NB4 (cell line): Measurements from ENCODE around the gene DYNC1I1.

Experiments used
- MAX ChIP-seq: IDR thresholded peaks from 2 replicates; pipeline ENCODE4 v1.6.1; 2011; ENCODE audit warnings: low read depth, low read length
- POLR2A ChIP-seq: IDR thresholded peaks from 2 replicates; pipeline ENCODE4 v1.6.1; 2011; ENCODE audit warnings: mild to moderate bottlenecking; ENCODE audit not compliant: insufficient read length; ENCODE audit errors: extremely low read depth
- TF ChIP-seq, protein P1 (sequence below): IDR thresholded peaks from one replicate; pipeline ENCODE4 v1.5.1; 2012; ENCODE audit warnings: low read depth, low read length

DNA sequence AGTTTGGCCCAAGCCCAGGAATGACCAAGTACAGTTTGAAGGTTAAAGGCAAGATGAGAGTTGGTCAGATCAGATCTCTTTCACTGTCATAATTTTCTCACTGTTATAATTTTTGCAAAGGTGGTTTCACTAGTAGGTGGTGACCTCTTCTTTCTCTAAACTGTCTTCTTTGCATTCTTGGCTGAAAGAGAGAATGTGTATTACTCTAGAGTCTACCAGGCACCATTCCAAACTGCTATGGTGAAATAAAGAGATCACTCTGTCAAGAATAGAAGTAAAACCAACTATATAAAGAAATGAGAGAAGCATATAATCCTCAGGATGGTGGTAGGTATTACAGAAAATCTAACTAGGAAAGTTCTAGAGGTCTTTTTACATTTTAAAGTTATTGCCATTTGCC, 72.7 kb downstream of the DYNC1I1 start:
- TF ChIP-seq, protein P1, sequence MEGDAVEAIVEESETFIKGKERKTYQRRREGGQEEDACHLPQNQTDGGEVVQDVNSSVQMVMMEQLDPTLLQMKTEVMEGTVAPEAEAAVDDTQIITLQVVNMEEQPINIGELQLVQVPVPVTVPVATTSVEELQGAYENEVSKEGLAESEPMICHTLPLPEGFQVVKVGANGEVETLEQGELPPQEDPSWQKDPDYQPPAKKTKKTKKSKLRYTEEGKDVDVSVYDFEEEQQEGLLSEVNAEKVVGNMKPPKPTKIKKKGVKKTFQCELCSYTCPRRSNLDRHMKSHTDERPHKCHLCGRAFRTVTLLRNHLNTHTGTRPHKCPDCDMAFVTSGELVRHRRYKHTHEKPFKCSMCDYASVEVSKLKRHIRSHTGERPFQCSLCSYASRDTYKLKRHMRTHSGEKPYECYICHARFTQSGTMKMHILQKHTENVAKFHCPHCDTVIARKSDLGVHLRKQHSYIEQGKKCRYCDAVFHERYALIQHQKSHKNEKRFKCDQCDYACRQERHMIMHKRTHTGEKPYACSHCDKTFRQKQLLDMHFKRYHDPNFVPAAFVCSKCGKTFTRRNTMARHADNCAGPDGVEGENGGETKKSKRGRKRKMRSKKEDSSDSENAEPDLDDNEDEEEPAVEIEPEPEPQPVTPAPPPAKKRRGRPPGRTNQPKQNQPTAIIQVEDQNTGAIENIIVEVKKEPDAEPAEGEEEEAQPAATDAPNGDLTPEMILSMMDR, result no peak
- TF ChIP-seq POLR2A (no peak), MAX (no peak)
